ENCODE data around the gene NOBOX. TPM values are rescaled to one million over a fixed set of nuclear protein-coding genes. Genes with fewer than 3 reads are reported as not detected.

Gene NOBOX
- total RNA-seq, 2 donors from 2014 or later, result not detected

Small RNA genes lying within 50 kb of the gene (small RNA-seq; reads per million reads assigned to genes)
- gene RNU6ATAC40P, result 0 reads per million in 2 donors

Other genes starting within 250 kb of the NOBOX start
- gene CTAGE4, start 220.2 kb downstream of the NOBOX start, total RNA-seq, result 1 to 10 TPM; 1.4 to 2.0 TPM
- 1 to 10 TPM; 7.8 to 9.7 TPM for gene ARHGEF35, start 207.9 kb downstream of the NOBOX start, total RNA-seq
- not detected for gene OR2A42, start 164.1 kb downstream of the NOBOX start, total RNA-seq
- 10 to 100 TPM in 1 of 2 donors, 1 to 10 TPM in 1; 5.3 to 10.7 TPM for gene OR2A7, start 138.9 kb downstream of the NOBOX start, total RNA-seq
- 1 to 10 TPM; 1.5 to 6.3 TPM for gene CTAGE8, start 134.4 kb downstream of the NOBOX start, total RNA-seq
- not detected for gene OR2A1, start 91.3 kb downstream of the NOBOX start, total RNA-seq
- 10 to 100 TPM; 22.7 to 29.0 TPM for gene ARHGEF5, start 48.3 kb downstream of the NOBOX start, total RNA-seq